Ectodermal cell (in vitro differentiated cells): ENCODE data around the gene ATAD3B.

ENCODE experiments used
- H3K27ac ChIP-seq: 2 replicates; pipeline ENCODE4 v1.7.0; 2013; ENCODE audit warnings: mild to moderate bottlenecking, low read depth, low read length; ENCODE audit not compliant: insufficient read depth, poor library complexity, severe bottlenecking
- H3K27me3 ChIP-seq: 2 replicates; pipeline ENCODE4 v1.7.0; 2013; ENCODE audit warnings: mild to moderate bottlenecking, low read length; ENCODE audit not compliant: insufficient read depth, control insufficient read depth, poor library complexity, severe bottlenecking
- H3K36me3 ChIP-seq: one replicate; pipeline ENCODE4 v1.7.0; 2013; ENCODE audit warnings: low read length; ENCODE audit not compliant: control insufficient read depth, insufficient read depth
- H3K4me1 ChIP-seq: one replicate; pipeline ENCODE4 v1.7.0; 2013; ENCODE audit warnings: low read length; ENCODE audit not compliant: control insufficient read depth, insufficient read depth
- H3K4me3 ChIP-seq: 2 replicates; pipeline ENCODE4 v1.7.0; 2013; ENCODE audit warnings: low read depth, low read length, control low read depth; ENCODE audit not compliant: insufficient read depth
- H3K9me3 ChIP-seq: 2 replicates; pipeline ENCODE4 v1.7.0; 2013; ENCODE audit warnings: mild to moderate bottlenecking, low read length, moderate library complexity; ENCODE audit not compliant: control insufficient read depth
- WGBS, 2 experiments: methylation state at CpG; one replicate each; pipeline ENCODE4 v1.1.7; 2013; ENCODE audit warnings: missing lambda C conversion rate in 2 of 2; 5-methylcytosine and 5-hydroxymethylcytosine counted together

Gene ATAD3B

DNA sequence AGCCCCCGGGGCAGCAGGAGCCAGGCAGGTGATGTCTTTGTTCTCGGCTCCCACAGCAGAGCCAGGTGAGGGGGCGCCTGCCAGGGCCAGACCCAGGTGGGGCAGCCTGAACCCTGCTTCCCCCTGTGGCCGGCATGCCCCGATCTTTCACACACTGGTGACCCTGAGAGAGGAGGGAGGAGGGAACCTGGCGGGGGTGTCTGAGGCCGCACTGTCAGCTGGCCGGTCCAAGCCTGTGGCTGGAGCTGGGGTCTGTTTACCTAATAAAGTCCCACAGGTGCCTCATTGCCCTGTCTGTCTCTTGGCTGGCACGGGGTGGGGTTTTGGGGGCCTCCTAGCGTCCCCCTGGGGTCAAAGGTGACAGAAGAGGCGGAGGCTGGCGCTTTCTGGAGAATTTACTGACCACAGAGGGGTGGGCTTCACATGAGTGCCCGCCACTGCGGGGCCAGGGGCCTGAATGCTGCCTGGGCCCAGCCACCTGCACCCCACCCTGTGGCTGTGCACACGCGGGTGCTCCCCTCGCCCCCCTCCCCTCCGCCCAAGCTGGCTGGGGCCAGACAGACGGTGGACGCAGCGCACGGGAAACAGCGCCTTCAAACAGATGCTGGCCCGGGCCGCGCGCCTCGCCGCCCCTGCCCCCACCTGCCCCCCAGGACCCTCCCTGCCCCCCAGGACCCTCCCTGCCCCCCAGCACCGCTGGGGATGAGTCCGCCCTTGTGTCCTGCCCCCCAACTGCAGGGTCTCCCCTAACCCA, 63.0 kb downstream of the ATAD3B start:
- WGBS, 2 experiments = 94 to 96% methylated on average over 29 to 31 of the region's 31 CpGs
- peaks cover 7% of the 10 kb centered on the region for H3K4me1 ChIP-seq
- H3K36me3 ChIP-seq = peaks cover 13% of the 10 kb centered on the region
- no peaks in the 10 kb centered on the region for H3K27me3 ChIP-seq
- no peaks in the 10 kb centered on the region for H3K9me3 ChIP-seq
- H3K4me3 ChIP-seq = no peak overlapping the region
- H3K27ac ChIP-seq = no peak overlapping the region

DNA sequence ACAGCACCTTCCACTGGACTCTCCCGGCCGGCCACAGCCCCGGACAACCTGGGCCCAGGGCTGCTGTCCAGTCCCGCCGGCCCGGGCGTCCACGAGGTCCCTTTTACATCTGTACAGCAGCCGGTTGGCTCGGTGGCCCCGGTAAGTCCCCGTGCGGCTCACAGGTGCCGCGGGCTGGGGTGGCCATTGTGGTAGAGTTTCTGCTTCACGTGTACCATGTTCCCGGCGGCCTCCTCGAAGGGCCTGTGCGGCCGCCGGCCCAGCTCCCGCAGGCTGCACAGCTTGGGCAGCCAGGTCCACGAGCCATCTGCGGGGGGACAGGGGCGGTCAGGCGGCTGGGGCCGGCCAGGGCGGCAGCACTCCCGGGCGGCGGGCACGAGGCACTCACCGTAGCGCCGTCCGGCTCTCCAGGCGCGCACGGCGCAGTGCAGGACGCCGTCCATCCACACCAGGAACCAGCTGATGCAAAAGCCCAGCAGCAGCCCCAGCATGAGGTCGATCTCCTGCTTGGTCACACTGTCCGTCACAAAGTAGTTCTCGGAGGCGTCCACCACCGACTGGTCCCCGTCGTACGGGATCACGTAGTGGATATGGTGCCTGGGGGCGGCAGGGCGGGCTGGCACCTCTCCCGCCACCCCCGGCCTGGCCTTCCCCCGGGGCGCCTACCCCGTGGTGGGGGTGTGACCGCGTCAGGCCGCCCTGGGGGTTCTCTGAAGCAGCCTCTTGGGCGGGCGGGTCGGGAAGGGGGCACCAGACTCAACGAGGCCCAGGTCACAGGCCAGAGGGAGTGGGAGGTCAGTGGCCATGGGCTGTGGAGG, 63.8 kb downstream of the ATAD3B start:
- no peaks in the 10 kb centered on the region for H3K9me3 ChIP-seq
- 95 to 96% methylated on average over 66 of the region's 66 CpGs for WGBS, 2 experiments

DNA sequence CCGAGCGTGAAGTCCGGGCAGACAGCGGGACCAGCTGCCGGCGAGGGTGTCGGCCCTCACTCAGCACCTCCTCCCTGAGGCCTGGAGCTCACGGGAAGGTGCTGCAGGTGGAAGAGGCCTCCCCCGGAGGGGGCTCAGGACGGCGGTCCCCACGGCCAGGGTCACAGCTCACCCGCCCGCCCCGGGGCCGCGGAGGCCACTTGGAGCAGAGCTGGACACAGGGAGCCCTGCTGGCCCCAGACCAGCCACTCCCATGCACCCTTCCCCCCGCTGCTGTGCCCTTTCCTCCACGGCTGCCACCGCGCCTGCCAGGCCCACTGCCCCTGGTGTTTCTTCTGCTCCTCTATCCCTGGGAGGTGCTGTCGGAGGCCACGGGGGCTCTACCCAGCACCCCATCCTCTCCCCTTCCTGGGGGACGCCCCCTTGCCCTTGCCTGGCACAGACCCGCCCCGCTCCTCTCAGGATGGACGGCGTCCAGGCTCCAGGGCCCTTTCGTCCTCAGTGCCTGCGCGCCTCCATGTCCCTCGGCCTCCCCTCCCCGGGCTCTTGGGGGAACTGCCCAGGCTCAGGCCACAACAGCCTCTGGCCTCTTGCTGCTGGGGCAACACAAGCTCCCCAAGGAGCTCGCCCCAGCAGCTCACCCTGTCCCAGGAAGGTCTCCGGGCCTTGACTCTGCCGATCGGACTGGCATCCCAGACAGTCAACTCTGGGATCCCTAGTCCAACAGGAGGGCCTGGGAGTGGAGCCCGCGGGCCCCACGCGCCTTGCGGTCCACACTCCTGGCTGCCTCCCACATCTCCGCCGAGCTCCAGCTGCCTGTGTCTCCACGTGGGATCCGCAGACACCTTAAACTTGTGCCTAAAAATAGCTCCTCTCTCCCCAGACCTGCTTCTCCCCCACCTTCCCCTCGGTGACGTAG, 64.7 kb downstream of the ATAD3B start:
- no peak overlapping the region for H3K27ac ChIP-seq
- H3K9me3 ChIP-seq = no peaks in the 10 kb centered on the region
- H3K27me3 ChIP-seq = no peaks in the 10 kb centered on the region
- WGBS, 2 experiments = 91 to 92% methylated on average over 48 of the region's 48 CpGs
- no peak overlapping the region for H3K4me3 ChIP-seq
- H3K4me1 ChIP-seq = peaks cover 7% of the 10 kb centered on the region
- H3K36me3 ChIP-seq = no peaks in the 10 kb centered on the region

More for the DNA sequence above, 63.8 kb downstream of the ATAD3B start:
- no peak overlapping the region for H3K27ac ChIP-seq
- peaks cover 7% of the 10 kb centered on the region for H3K4me1 ChIP-seq
- H3K27me3 ChIP-seq = no peaks in the 10 kb centered on the region
- H3K36me3 ChIP-seq = peaks cover 5% of the 10 kb centered on the region
- no peak overlapping the region for H3K4me3 ChIP-seq

DNA sequence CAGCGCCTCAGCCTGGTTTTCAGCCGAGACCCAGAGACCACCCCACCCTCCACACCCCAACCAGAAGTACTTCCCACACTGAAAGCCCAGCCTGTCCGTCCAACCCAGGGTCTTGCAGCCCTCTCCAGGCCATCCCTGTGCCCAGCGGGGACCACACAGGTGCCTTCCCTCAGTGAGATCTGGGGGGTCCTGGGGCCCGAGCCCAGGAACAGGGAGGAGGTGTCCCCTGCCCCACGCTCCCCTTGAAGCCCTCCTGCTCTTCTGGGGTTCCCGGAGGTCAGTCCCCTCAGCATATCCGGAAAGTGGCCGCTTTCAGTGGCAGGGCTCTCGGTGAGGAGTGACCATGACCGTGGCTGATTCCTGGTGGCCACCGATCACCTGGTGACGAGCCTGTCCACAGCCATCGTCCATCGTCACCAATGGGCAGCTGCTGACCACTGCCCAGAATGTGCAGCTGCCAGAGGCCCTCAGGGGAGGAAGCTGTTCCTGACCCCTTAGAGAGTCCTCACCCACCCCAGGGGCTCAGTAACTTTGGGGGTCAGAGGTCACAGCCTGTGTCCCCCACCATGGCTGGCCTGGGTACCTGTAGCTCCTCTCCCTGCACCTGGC, 65.5 kb downstream of the ATAD3B start:
- Histone ChIP-seq H3K27me3 (no peaks in the 10 kb centered on the region), H3K27ac (no peak overlapping the region), H3K36me3 (no peaks in the 10 kb centered on the region), H3K4me1 (peaks cover 7% of the 10 kb centered on the region), H3K9me3 (no peaks in the 10 kb centered on the region), H3K4me3 (no peak overlapping the region)
- 93 to 96% methylated on average over 15 of the region's 15 CpGs for WGBS, 2 experiments

DNA sequence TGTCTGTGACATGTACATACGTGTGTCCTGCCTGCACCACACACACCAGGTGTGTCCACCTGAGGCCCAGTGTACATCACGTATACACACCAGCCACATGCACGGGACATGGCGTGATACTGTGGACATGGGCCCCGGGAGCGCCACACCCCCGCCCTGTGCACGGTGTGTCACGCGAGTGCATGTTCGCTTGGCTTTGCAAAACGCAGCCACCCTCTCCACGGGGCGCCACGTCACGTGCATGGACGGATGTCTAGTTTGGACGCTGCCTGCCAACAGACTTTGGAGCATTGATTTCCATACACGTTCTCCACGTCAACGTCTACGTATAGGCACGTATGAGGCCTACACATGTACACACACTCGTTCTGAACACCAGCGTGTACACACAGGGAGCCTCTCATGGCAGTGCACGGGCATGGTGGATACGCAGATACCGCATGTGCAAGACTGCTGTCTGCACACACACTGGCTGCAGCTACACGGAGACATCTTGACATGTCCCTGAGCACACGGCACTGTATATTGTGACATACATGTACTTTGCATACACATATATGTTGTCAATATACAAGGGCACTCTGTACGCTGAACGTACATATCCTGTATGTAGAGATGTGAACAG, 66.2 kb downstream of the ATAD3B start:
- no peaks in the 10 kb centered on the region for H3K9me3 ChIP-seq
- H3K27me3 ChIP-seq = no peaks in the 10 kb centered on the region
- H3K27ac ChIP-seq = no peak overlapping the region

DNA sequence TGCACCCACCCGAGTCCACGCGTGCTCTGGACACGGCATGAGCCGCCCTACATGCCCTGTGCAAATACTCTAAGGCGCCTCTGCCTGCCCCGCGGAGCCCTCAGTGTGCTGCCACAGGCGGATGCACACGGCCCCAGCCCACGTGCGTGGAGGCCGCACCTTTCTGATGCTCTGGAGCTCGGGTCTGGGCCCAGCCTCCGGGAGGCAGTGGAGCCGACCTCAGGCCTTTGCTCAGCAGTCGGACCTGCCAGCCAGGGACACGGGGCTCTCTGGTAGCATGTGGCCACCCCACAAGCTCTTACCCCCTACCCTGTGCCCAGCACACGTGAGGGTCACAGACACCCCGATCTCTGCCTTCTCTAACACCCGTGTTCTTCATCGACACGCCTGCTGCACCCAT, 66.8 kb downstream of the ATAD3B start:
- Histone ChIP-seq H3K9me3 (no peaks in the 10 kb centered on the region), H3K4me3 (no peak overlapping the region), H3K27ac (no peak overlapping the region), H3K4me1 (peaks cover 7% of the 10 kb centered on the region), H3K36me3 (peaks cover 8% of the 10 kb centered on the region), H3K27me3 (no peaks in the 10 kb centered on the region)
- 93 to 94% methylated on average over 23 of the region's 23 CpGs for WGBS, 2 experiments

More for the DNA sequence above, 66.2 kb downstream of the ATAD3B start:
- H3K4me1 ChIP-seq = peaks cover 7% of the 10 kb centered on the region
- no peak overlapping the region for H3K4me3 ChIP-seq
- 97 to 98% methylated on average over 32 of the region's 32 CpGs for WGBS, 2 experiments
- H3K36me3 ChIP-seq = peaks cover 6% of the 10 kb centered on the region

DNA sequence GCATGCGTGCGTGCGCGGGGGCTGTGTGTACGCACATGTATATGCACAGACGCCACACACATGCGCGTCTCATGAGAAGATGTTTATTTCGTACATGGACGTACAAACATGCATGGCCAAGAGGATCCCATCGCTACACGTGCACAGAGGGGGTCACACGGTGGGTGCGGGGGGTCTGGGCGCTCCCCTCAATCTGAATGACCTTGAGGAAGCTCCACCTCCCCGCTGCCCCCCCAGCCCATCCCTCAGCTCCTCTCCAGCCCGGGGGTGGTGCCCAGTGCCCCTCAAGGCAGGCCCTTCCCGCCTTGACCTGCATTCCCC, 67.4 kb downstream of the ATAD3B start:
- Histone ChIP-seq H3K36me3 (peaks cover 8% of the 10 kb centered on the region), H3K4me1 (peaks cover 7% of the 10 kb centered on the region), H3K9me3 (no peaks in the 10 kb centered on the region), H3K27ac (no peak overlapping the region), H3K27me3 (no peaks in the 10 kb centered on the region), H3K4me3 (peak overlapping the region; percentile 52)
- WGBS, 2 experiments = 87 to 90% methylated on average over 18 of the region's 18 CpGs

DNA sequence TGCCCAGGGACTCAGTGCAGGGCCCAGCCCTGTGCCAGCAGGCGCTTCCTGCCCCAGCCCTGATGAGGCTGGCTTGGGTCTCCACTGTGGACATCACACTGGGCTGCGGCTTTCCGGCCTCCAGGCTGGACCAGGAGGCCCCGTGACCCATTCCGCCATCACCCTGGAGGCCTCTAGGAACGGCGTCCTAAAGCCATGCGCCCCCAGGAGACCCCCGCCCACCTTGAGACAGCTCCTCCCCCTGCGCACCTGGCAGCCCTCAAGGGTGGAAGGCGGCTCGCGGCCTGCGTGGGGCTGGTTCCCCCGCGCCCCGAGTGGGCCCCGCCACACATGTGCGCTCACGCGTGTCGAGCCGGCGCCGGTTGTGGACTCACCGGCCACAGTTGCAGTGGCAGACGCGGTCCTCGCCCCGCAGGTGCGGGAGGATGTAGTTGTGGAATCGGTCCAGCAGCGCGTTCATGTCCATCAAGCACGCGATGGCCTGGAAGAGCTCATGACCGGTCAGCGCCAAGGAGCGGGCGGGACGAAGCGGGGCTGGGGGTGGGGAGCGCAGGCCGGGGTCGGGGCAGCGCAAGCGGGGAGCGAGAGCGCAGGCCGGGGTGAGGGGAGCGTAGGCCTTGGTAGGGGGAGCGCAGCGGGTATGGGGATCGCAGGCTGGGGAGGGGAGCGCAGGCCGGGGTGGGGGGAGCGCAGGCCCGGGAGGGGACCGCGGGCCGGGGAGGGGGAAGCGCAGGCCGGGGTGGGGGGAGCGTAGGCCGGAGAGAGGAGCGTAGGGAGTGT, 67.9 kb downstream of the ATAD3B start:
- Histone ChIP-seq H3K27ac (no peak overlapping the region), H3K4me1 (peaks cover 7% of the 10 kb centered on the region)
- 7 to 8% methylated on average over 66 of the region's 66 CpGs for WGBS, 2 experiments

More for the DNA sequence above, 67.9 kb downstream of the ATAD3B start:
- Histone ChIP-seq H3K9me3 (no peaks in the 10 kb centered on the region), H3K36me3 (peaks cover 8% of the 10 kb centered on the region), H3K4me3 (peak overlapping the region; percentile 52), H3K27me3 (no peaks in the 10 kb centered on the region)
